T-cell (primary cell): ENCODE data around the gene KLF3. TPM values are rescaled to one million over a fixed set of nuclear protein-coding genes. Genes with fewer than 3 reads are reported as not detected.

Experiments
- ATAC-seq, 4 experiments: fragments of 200-7000 bp in 3 of 4; fragments of 150-1000 bp in 1 of 4; cut with Tn5 transposase; replicated peaks in 1 of 4; 1 replicate in 3 of 4; 2 replicates in 1 of 4; pipeline ENCODE4 v1.10.0; 2021; ENCODE audit warnings: moderate library complexity in 3 of 4, mild to moderate bottlenecking in 2 of 4, moderate number of reproducible peaks in 1 of 4
- CTCF ChIA-PET, 2 donors: fragments of 300-600 bp; sonication (Branson Sonifier 250); formaldehyde crosslinking; loops; one replicate each; lab custom pipeline; 2022; ENCODE audit warnings: antibody characterized with exemption in 2 of 2; lab: Charles Lee
- POLR2A ChIA-PET, 2 donors: fragments of 300-600 bp; sonication (Branson Sonifier 250); formaldehyde crosslinking; loops; one replicate each; lab custom pipeline; 2022; ENCODE audit warnings: antibody characterized with exemption in 2 of 2; lab: Charles Lee
- DNase-seq, 35 experiments: peaks; one replicate each; pipeline versions ENCODE4 v3.0.0 to v3.0.0-alpha.2; 2013 to 2023
- H3K27ac ChIP-seq: one replicate; pipeline ENCODE4 v1.5.1; 2013; ENCODE audit warnings: low read length
- H3K27me3 ChIP-seq, 2 experiments: replicated peaks in 1 of 2; 1 replicate in 1 of 2; 2 replicates in 1 of 2; pipeline versions ENCODE4 v1.6.1 to v1.7.0; 2013; ENCODE audit warnings: low read length in 1 of 2, mixed read lengths in 1 of 2; ENCODE audit not compliant: control insufficient read depth in 2 of 2, insufficient read depth in 2 of 2; ENCODE audit errors: extremely low read depth in 1 of 2
- H3K36me3 ChIP-seq, 2 donors: 1 replicate in 1 of 2; 2 replicates in 1 of 2; pipeline versions ENCODE4 v1.6.1 to v1.7.0; 2013; ENCODE audit warnings: low read length in 1 of 2; ENCODE audit not compliant: control insufficient read depth in 2 of 2, insufficient read depth in 1 of 2; ENCODE audit errors: extremely low read depth in 1 of 2
- H3K4me1 ChIP-seq, 2 experiments: 1 replicate in 1 of 2; 2 replicates in 1 of 2; pipeline versions ENCODE4 v1.6.1 to v1.7.0; 2013; ENCODE audit warnings: low read length in 2 of 2, mixed read lengths in 1 of 2; ENCODE audit not compliant: insufficient read depth in 2 of 2, control insufficient read depth in 1 of 2; ENCODE audit errors: extremely low read depth in 1 of 2
- H3K4me3 ChIP-seq, 2 donors: 1 replicate in 1 of 2; 2 replicates in 1 of 2; pipeline versions ENCODE4 v1.5.1 to v1.7.0; 2013; ENCODE audit warnings: mild to moderate bottlenecking in 2 of 2, low read length in 1 of 2, moderate library complexity in 1 of 2; ENCODE audit not compliant: control insufficient read depth in 1 of 2; ENCODE audit errors: extremely low read depth in 1 of 2
- H3K9me3 ChIP-seq: 2 replicates; pipeline ENCODE4 v1.7.0; 2013
- H3K27ac Mint-ChIP-seq, 2 donors: one replicate each; pipeline ENCODE4 v1.8.0; 2020 to 2021; ENCODE audit warnings: mild to moderate bottlenecking in 2 of 2, mixed read lengths in 2 of 2
- H3K27me3 Mint-ChIP-seq, 2 donors: one replicate each; pipeline ENCODE4 v1.8.0; 2021 to 2022; ENCODE audit warnings: mixed read lengths in 2 of 2
- H3K36me3 Mint-ChIP-seq: one replicate; pipeline ENCODE4 v1.8.0; 2021; ENCODE audit warnings: mixed read lengths
- H3K4me1 Mint-ChIP-seq, 3 donors: one replicate each; pipeline ENCODE4 v1.8.0; 2020 to 2022; ENCODE audit warnings: mixed read lengths in 3 of 3, mild to moderate bottlenecking in 1 of 3
- H3K4me3 Mint-ChIP-seq, 3 donors: one replicate each; pipeline ENCODE4 v1.8.0; 2020 to 2022; ENCODE audit warnings: mild to moderate bottlenecking in 3 of 3, mixed read lengths in 3 of 3, moderate library complexity in 3 of 3
- H3K9me3 Mint-ChIP-seq, 3 donors: one replicate each; pipeline ENCODE4 v1.8.0; 2020 to 2022; ENCODE audit warnings: mixed read lengths in 3 of 3
- WGBS: methylation state at CpG from one replicate; pipeline ENCODE4 v1.1.5; 2013; ENCODE audit warnings: missing lambda C conversion rate; ENCODE audit not compliant: insufficient coverage; 5-methylcytosine and 5-hydroxymethylcytosine counted together
- total RNA-seq, 35 experiments: library from RNA in 6 of 35; stranded (reverse) in 6 of 35; fragments of 120-200 nt in 1 of 35; gene quantifications; one replicate each; pipeline versions ENCODE4 v1.2.1 to v1.2.4 and lab custom pipeline; 2013 to 2026

KLF3 gene
- total RNA-seq, 5 donors from 2014 or later (not counting 1 experiment from before 2014, with no cell fraction given), result 115 to 127 (median 124) TPM

DNA sequence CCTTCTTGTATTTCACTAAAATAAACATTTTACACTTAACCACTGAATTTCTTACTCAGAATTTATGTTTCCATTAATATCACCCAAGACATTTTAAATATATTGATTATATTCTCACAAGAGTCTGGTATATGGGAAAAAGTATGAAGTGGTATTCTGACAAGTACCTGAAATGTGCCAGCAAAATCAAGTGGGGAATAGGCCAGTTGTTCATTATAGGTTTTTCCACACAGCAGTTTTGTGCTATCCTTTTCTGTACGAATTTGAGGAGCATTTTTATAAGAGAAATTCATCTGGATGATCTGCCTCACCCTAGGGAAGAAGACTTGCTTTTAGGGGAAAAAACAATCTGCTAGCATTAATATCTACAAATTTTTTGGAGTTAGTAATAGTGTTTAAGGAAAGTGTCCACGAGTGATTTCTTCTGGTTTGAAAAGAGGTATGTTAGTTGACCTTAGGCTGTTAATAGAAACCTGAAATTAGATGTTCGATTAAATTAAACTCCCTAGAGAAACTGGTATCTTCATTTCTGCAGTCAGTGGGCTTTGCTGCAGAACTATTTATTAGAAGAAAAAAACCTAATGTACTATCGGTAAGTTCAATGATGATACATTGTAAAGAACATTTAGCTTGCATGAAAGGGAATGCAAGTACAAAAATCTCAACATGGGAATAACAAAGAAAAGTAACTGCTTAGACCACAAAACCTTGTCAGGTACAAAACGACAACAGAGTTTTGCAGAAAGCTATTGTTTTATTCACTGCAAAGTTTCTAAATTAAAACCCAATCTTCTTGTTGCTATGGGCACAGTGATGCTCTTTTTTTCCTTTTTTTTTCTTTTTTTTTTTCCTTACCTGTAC, 1.8 kb downstream of the KLF3 start:
- H3K4me3 ChIP-seq, result peak overlapping the region; percentile 83 to 93
- CTCF ChIA-PET, result interaction anchor here (0.6 to 3.5 kb wide), 7 partner anchors 9 to 535 kb away, joined by 3 to 27 read pairs (median 4); no protein-coding TSS in a partner anchor
- no peaks in the 10 kb centered on the region for H3K9me3 ChIP-seq

DNA sequence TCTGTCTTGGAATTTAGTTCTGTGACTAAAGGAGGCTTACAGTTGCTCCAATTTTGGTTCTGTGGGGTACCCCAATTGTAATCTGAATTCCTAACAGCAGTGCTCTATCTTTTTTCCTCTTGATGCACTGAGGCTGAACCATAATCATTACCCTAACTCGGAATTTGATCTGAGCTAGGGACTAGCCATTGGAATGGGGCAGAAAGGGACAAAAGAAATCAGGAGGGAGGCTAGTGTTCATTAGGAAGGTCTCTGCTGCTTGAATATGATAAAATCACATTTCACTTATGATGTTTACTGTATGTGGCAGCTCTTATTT, 2.7 kb downstream of the KLF3 start:
- Mint-ChIP-seq H3K27ac (peak overlapping the region; percentile 90 to 99), H3K9me3 (no peaks in the 10 kb centered on the region), H3K4me1 (peaks cover 66 to 69% (median 68%) of the 10 kb centered on the region in 3 donors), H3K4me3 (peak overlapping the region; percentile 97 to 99 (median 97)), H3K27me3 (no peaks in the 10 kb centered on the region), H3K36me3 (peaks cover 17% of the 10 kb centered on the region)
- no CpG with 5 or more reads among the region's 1 CpG for WGBS
- peaks cover 47 to 50% of the 10 kb centered on the region in 2 experiments for H3K4me1 ChIP-seq
- H3K4me3 ChIP-seq, result peak overlapping the region; percentile 61 to 93
- H3K9me3 ChIP-seq, result no peaks in the 10 kb centered on the region
- ATAC-seq, result no peak
- peak overlapping the region; percentile 85 for H3K27ac ChIP-seq
- CTCF ChIA-PET, result interaction anchor here (0.6 to 3.5 kb wide), 9 partner anchors 8 to 347 kb away, joined by 3 to 27 read pairs (median 4); no protein-coding TSS in a partner anchor
- POLR2A ChIA-PET, result interaction anchor here (0.6 to 5.2 kb wide), 9 partner anchors 12 to 505 kb away, joined by 3 to 82 read pairs (median 5); no protein-coding TSS in a partner anchor
- H3K36me3 ChIP-seq, result no peaks in the 10 kb centered on the region
- no peak for DNase-seq
- H3K27me3 ChIP-seq, result no peaks in the 10 kb centered on the region

More for the DNA sequence above, 1.8 kb downstream of the KLF3 start:
- peak overlapping the region; percentile 90 to 99 for H3K27ac Mint-ChIP-seq
- no peaks in the 10 kb centered on the region for H3K27me3 Mint-ChIP-seq
- no peak for DNase-seq
- peak overlapping the region; percentile 85 for H3K27ac ChIP-seq
- peaks cover 18% of the 10 kb centered on the region for H3K36me3 Mint-ChIP-seq
- ATAC-seq, result no peak
- no peaks in the 10 kb centered on the region for H3K27me3 ChIP-seq
- POLR2A ChIA-PET, result interaction anchor here in 1 of 2 donors (0.6 to 5.2 kb wide), 4 partner anchors 11 to 346 kb away, joined by 4 to 82 read pairs (median 12); no protein-coding TSS in a partner anchor
- peaks cover 65 to 69% (median 68%) of the 10 kb centered on the region in 3 donors for H3K4me1 Mint-ChIP-seq
- WGBS, result 8% methylated on average over 1 of the region's 5 CpGs
- no peaks in the 10 kb centered on the region for H3K36me3 ChIP-seq
- peaks cover 41 to 44% of the 10 kb centered on the region in 2 experiments for H3K4me1 ChIP-seq
- peak overlapping the region; percentile 97 to 99 (median 97) for H3K4me3 Mint-ChIP-seq
- no peaks in the 10 kb centered on the region for H3K9me3 Mint-ChIP-seq

DNA sequence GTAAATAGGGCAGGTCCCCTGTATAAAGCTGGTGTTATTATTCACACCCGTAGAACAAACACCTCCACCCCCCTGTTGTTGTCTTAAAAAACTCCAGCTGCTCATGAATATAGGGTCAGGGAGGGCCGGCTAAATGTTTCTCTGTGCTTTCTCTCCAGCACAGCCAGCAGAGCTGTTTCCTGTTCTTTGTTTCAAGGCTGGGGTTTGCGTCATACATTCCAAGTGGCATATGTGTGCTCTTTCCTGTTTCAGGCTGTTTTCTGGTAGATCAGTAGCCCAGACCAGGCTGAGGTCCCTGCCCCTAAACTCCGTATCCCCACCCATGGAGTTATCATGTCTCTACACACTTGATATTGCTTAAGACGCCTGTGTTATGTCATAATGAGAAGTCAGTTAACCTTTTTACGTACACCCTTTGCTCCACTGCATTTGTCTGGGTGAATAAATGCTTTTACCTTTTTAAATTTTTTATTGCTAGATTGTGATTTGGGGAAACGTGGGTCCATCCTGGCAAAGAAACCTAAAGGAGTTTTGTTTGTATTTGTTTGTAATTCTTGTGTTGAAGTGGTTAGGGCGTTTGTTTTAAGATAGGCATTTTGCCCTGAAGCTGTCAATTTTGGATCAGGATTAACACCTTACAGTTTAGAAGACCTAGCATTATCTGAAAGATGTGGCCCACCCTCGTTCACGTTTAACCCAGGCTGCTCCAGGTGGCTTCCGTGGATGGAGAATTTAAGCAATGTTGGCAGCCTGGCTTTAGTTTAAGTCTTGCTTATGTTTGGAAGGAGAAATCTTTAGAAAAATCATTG, 3.3 kb downstream of the KLF3 start:
- ChIA-PET POLR2A (interaction anchor here (0.5 to 5.2 kb wide), 11 partner anchors 12 to 535 kb away, joined by 3 to 82 read pairs (median 4); no protein-coding TSS in a partner anchor), CTCF (interaction anchor here (0.6 to 3.5 kb wide), 9 partner anchors 8 to 662 kb away, joined by 3 to 27 read pairs (median 4); no protein-coding TSS in a partner anchor)
- DNase-seq (peak in 34 of 35 experiments; percentile 44 to 93 (median 79)), ATAC-seq (peak in 3 of 4 experiments; percentile 4 to 67 (median 5))
- H3K4me3 Mint-ChIP-seq, result peak overlapping the region; percentile 97 to 99 (median 97)
- WGBS, result 13% methylated on average over 4 of the region's 11 CpGs
- peak overlapping the region; percentile 85 for H3K27ac ChIP-seq
- H3K27me3 ChIP-seq, result no peaks in the 10 kb centered on the region
- H3K27ac Mint-ChIP-seq, result peak overlapping the region; percentile 90 to 99
- H3K4me1 Mint-ChIP-seq, result peaks cover 66 to 69% (median 68%) of the 10 kb centered on the region in 3 donors
- H3K4me1 ChIP-seq, result peaks cover 47 to 50% of the 10 kb centered on the region in 2 experiments
- no peaks in the 10 kb centered on the region for H3K36me3 ChIP-seq
- no peaks in the 10 kb centered on the region for H3K9me3 Mint-ChIP-seq
- H3K36me3 Mint-ChIP-seq, result peaks cover 17% of the 10 kb centered on the region
- no peaks in the 10 kb centered on the region for H3K27me3 Mint-ChIP-seq
- H3K9me3 ChIP-seq, result no peaks in the 10 kb centered on the region
- H3K4me3 ChIP-seq, result peak overlapping the region; percentile 61 to 93

DNA sequence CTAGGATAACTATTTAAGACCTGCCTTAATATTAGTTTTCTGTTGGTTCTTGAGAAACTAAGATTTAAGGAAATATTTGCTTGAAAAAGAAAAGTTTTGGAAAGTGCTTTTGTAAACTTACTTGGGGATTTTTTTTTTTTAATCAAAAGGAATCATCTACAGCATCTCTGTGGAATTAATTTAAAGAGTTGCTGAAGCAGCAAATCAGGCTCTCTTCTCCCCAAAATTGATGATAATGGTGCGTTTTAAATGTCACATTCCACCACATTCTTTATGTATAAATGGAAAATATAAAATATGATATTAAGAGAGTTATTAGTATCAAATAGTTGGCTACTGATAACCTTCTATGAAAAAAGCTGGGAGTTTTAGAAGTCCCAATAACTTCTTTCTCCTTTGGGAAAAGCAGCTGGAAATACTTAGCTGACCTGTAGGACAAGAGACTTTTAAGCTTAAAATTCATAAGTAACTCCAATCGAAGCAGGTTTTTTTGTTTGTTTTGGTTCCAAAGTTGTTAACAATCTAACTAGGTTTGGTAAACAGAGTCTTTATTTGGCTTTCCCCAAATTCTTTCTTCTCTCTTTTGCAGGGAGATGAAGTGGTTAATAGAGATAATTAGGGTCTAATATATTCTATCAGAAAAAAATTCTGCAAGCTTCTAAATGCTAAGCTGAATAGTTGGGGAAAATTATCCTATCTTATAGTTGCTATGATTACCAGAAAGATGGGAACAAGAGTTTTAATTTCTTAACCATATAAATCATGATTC, 4.4 kb downstream of the KLF3 start:
- Histone ChIP-seq H3K27ac (peak overlapping the region; percentile 85), H3K4me1 (peaks cover 49 to 51% of the 10 kb centered on the region in 2 experiments), H3K27me3 (no peaks in the 10 kb centered on the region), H3K4me3 (no peak overlapping the region), H3K9me3 (no peaks in the 10 kb centered on the region), H3K36me3 (no peaks in the 10 kb centered on the region)
- Mint-ChIP-seq H3K27ac (peak overlapping the region; percentile 92 to 94), H3K36me3 (peaks cover 17% of the 10 kb centered on the region), H3K27me3 (no peaks in the 10 kb centered on the region), H3K9me3 (no peaks in the 10 kb centered on the region), H3K4me1 (peaks cover 73 to 75% (median 75%) of the 10 kb centered on the region in 3 donors), H3K4me3 (peak overlapping the region; percentile 54 to 97 (median 66))
- no CpG with 5 or more reads among the region's 2 CpGs for WGBS
- ChIA-PET CTCF (interaction anchor here (0.5 to 3.5 kb wide), 7 partner anchors 9 to 975 kb away, joined by 3 to 27 read pairs (median 4); no protein-coding TSS in a partner anchor), POLR2A (interaction anchor here (0.5 to 5.2 kb wide), 8 partner anchors 12 to 1211 kb away, joined by 3 to 82 read pairs (median 3); no protein-coding TSS in a partner anchor)
- no peak for DNase-seq
- ATAC-seq, result no peak

DNA sequence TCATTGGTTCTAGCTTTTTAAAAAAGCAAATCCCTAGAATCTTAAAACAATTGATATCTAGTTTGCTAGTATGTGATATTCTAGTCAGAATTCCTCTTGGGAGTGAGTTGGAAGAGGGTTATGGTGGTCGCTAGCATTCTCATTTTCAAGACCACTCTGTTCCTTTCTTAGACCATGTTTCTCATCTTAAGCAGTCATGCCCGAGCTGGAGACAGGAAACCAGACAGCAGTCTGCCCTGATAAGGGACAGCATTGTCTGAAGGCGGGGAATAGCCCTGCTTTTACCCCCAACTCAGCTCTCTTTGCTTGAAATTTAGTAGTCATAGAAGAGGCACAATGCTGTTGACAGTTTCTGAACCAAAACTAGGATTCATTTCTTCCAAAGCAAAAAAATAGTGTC, 5.2 kb downstream of the KLF3 start:
- H3K27ac Mint-ChIP-seq, result peak overlapping the region; percentile 92 to 94
- no peaks in the 10 kb centered on the region for H3K36me3 ChIP-seq
- DNase-seq (no peak), ATAC-seq (no peak)
- WGBS, result no CpG with 5 or more reads among the region's 3 CpGs
- H3K27ac ChIP-seq, result peak overlapping the region; percentile 85
- no peaks in the 10 kb centered on the region for H3K9me3 ChIP-seq
- POLR2A ChIA-PET, result interaction anchor here (0.6 to 5.2 kb wide), 7 partner anchors 13 to 1210 kb away, joined by 3 to 82 read pairs (median 3); no protein-coding TSS in a partner anchor
- peaks cover 81 to 83% (median 83%) of the 10 kb centered on the region in 3 donors for H3K4me1 Mint-ChIP-seq
- H3K9me3 Mint-ChIP-seq, result no peaks in the 10 kb centered on the region
- no peaks in the 10 kb centered on the region for H3K27me3 Mint-ChIP-seq
- H3K27me3 ChIP-seq, result no peaks in the 10 kb centered on the region
- peak overlapping the region; percentile 54 to 97 (median 66) for H3K4me3 Mint-ChIP-seq
- peaks cover 57 to 59% of the 10 kb centered on the region in 2 experiments for H3K4me1 ChIP-seq
- H3K36me3 Mint-ChIP-seq, result peaks cover 17% of the 10 kb centered on the region
- no peak overlapping the region for H3K4me3 ChIP-seq
- CTCF ChIA-PET, result interaction anchor here (0.6 to 3.5 kb wide), 6 partner anchors 10 to 490 kb away, joined by 3 to 27 read pairs (median 4); no protein-coding TSS in a partner anchor
